Endothelial cell of umbilical vein (primary cell): Measurements from ENCODE around the gene CHD9NB.

Source experiments
- CTCF ChIP-seq, 2 donors: IDR thresholded peaks; 1 replicate in 1 of 2; 2 replicates in 1 of 2; pipeline ENCODE4 v1.5.1; 2011; ENCODE audit warnings: low read length in 2 of 2, mild to moderate bottlenecking in 2 of 2, moderate library complexity in 2 of 2, control low read depth in 1 of 2, inconsistent platforms in 1 of 2, low read depth in 1 of 2; ENCODE audit not compliant: insufficient read depth in 1 of 2; ENCODE audit errors: extremely low read depth in 1 of 2
- EZH2 ChIP-seq: IDR thresholded peaks from 2 replicates; pipeline ENCODE4 v1.6.1; 2012; ENCODE audit warnings: borderline replicate concordance, low read depth, mild to moderate bottlenecking, moderate library complexity, low read length, inconsistent platforms; ENCODE audit not compliant: severe bottlenecking
- FOS ChIP-seq: IDR thresholded peaks from 2 replicates; pipeline ENCODE4 v1.6.1; 2011; ENCODE audit warnings: mild to moderate bottlenecking, low read length, moderate library complexity, borderline replicate concordance; ENCODE audit not compliant: insufficient read depth
- GATA2 ChIP-seq: IDR thresholded peaks from 2 replicates; pipeline ENCODE4 v1.7.0; 2011; ENCODE audit warnings: low read depth, mild to moderate bottlenecking, moderate library complexity, mixed read lengths, low read length; ENCODE audit not compliant: insufficient read length, insufficient read depth
- JUN ChIP-seq: IDR thresholded peaks from 2 replicates; pipeline ENCODE4 v1.6.1; 2011; ENCODE audit warnings: borderline replicate concordance, low read depth; ENCODE audit not compliant: insufficient read length, insufficient read depth
- MAX ChIP-seq: IDR thresholded peaks from 2 replicates; pipeline ENCODE4 v1.6.1; 2011; ENCODE audit not compliant: insufficient read depth, insufficient read length
- MYC ChIP-seq: IDR thresholded peaks from one replicate; pipeline ENCODE4 v1.6.1; 2011; ENCODE audit warnings: mild to moderate bottlenecking, low read depth, low read length
- POLR2A ChIP-seq: IDR thresholded peaks from 2 replicates; pipeline ENCODE4 v1.6.1; 2012; ENCODE audit warnings: low read depth, mild to moderate bottlenecking, control low read depth, low read length
- POLR2AphosphoS5 ChIP-seq: IDR thresholded peaks from 2 replicates; pipeline ENCODE4 v1.6.1; 2012; ENCODE audit warnings: low read depth, mild to moderate bottlenecking, control low read depth, low read length, moderate library complexity; ENCODE audit not compliant: insufficient read depth

- TF ChIP-seq CTCF (IDR thresholded peaks at IDR 0.05; ENCODE audit: extremely low read depth in 1 of 2, insufficient read depth in 1 of 2, low read depth in 1 of 2, low read length in 2 of 2) (no peak), EZH2 (no peak), POLR2A (no peak), POLR2AphosphoS5 (no peak), JUN (no peak), MYC (no peak), MAX (no peak), GATA2 (no peak), FOS (no peak)
Measured at GRCh38 chr16:53100131-53100748, 47.5 kb upstream of the CHD9NB start.
